ENCODE measurements around the gene APOL5. TPM values are rescaled to one million over a fixed set of nuclear protein-coding genes. Genes with fewer than 3 reads are reported as not detected.
A peak's percentile ranks its signal among the peaks of the same experiment; 100 is the strongest.
"Not testable (repeated sequence)": the region's sequence is repeated elsewhere in the genome, so short reads cannot be mapped to it uniquely, and the experiment has no call there.

The APOL5 gene
- total RNA-seq = not detected
- long read RNA-seq = 0 reads

- no peak for DNase-seq (ENCODE audit: missing footprints)
- intact Hi-C loops (cut with DNase I) = no loop called here
- ATAC-seq = no peak
Measured at GRCh38 chr22:35717572-35717971, at the start of gene APOL5. Gene APOL5, plus strand, starts transcription at chr22:35717872. Its CDS starts 0 bp downstream, at chr22:35717872.

- no peak for ATAC-seq
- DNase-seq (ENCODE audit: missing footprints) = no peak
- intact Hi-C loops (cut with DNase I) = no loop called here
Measured at GRCh38 chr22:35674335-35674734, 43.3 kb upstream of the APOL5 start.

GRCh38 chr22:35676065-35676464 lies 41.6 kb upstream of the APOL5 start:
- ATAC-seq; intact Hi-C loops (cut with DNase I); DNase-seq (ENCODE audit: missing footprints): not testable (repeated sequence)

- DNase-seq (ENCODE audit: missing footprints) = no peak
- ATAC-seq = no peak
- intact Hi-C loops (cut with DNase I) = no loop called here
Measured at GRCh38 chr22:35677460-35678187, 40.0 kb upstream of the APOL5 start.

- no peak for DNase-seq (ENCODE audit: missing footprints)
- ATAC-seq = no peak
- intact Hi-C loops (cut with DNase I) = no loop called here
Measured at GRCh38 chr22:35678836-35679235, 38.8 kb upstream of the APOL5 start.

GRCh38 chr22:35679492-35679891 lies 38.2 kb upstream of the APOL5 start:
- intact Hi-C loops (cut with DNase I); DNase-seq (ENCODE audit: missing footprints); ATAC-seq: not testable (repeated sequence)

- intact Hi-C loops (cut with DNase I) = no loop called here
- ATAC-seq (no peak), DNase-seq (ENCODE audit: missing footprints) (no peak)
Measured at GRCh38 chr22:35681454-35682052, 36.1 kb upstream of the APOL5 start.

- intact Hi-C loops (cut with DNase I) = no loop called here
- DNase-seq (ENCODE audit: missing footprints) = no peak
- ATAC-seq = no peak
Measured at GRCh38 chr22:35683560-35683959, 34.1 kb upstream of the APOL5 start.

- intact Hi-C loops (cut with DNase I) = loop anchor here (2.0 kb wide), 1 partner anchor 237 kb away; no protein-coding TSS in a partner anchor
- DNase-seq (ENCODE audit: missing footprints) = no peak
- ATAC-seq = peak; percentile 93
Measured at GRCh38 chr22:35684270-35684700, 33.4 kb upstream of the APOL5 start.

- ATAC-seq (no peak), DNase-seq (ENCODE audit: missing footprints) (no peak)
- intact Hi-C loops (cut with DNase I) = loop anchor here (2.0 kb wide), 1 partner anchor 236 kb away; no protein-coding TSS in a partner anchor
Measured at GRCh38 chr22:35684732-35685131, 32.9 kb upstream of the APOL5 start.

- DNase-seq (ENCODE audit: missing footprints) = no peak
- no peak for ATAC-seq
- intact Hi-C loops (cut with DNase I) = loop anchor here (2.0 kb wide), 1 partner anchor 235 kb away; no protein-coding TSS in a partner anchor
Measured at GRCh38 chr22:35685731-35686130, 31.9 kb upstream of the APOL5 start.

- no peak for ATAC-seq
- no peak for DNase-seq (ENCODE audit: missing footprints)
- intact Hi-C loops (cut with DNase I) = no loop called here
Measured at GRCh38 chr22:35686298-35686697, 31.4 kb upstream of the APOL5 start.

GRCh38 chr22:35687461-35687860 lies 30.2 kb upstream of the APOL5 start:
- intact Hi-C loops (cut with DNase I) = no loop called here
- ATAC-seq (no peak), DNase-seq (ENCODE audit: missing footprints) (no peak)

GRCh38 chr22:35688913-35689675 lies 28.6 kb upstream of the APOL5 start:
- DNase-seq (ENCODE audit: missing footprints) = no peak
- no peak for ATAC-seq
- intact Hi-C loops (cut with DNase I) = no loop called here

- intact Hi-C loops (cut with DNase I) = no loop called here
- no peak for DNase-seq (ENCODE audit: missing footprints)
- ATAC-seq = no peak
Measured at GRCh38 chr22:35690001-35690400, 27.7 kb upstream of the APOL5 start.

- intact Hi-C loops (cut with DNase I) = no loop called here
- DNase-seq (ENCODE audit: missing footprints) (no peak), ATAC-seq (no peak)
Measured at GRCh38 chr22:35695202-35695601, 22.5 kb upstream of the APOL5 start.

GRCh38 chr22:35697142-35697541 lies 20.5 kb upstream of the APOL5 start:
- intact Hi-C loops (cut with DNase I) = no loop called here
- DNase-seq (ENCODE audit: missing footprints) (no peak), ATAC-seq (no peak)

GRCh38 chr22:35699852-35700251 lies 17.8 kb upstream of the APOL5 start:
- ATAC-seq; DNase-seq (ENCODE audit: missing footprints); intact Hi-C loops (cut with DNase I): not testable (repeated sequence)

- intact Hi-C loops (cut with DNase I) = no loop called here
- DNase-seq (ENCODE audit: missing footprints) (no peak), ATAC-seq (no peak)
Measured at GRCh38 chr22:35703861-35704584, 13.6 kb upstream of the APOL5 start.

All from Right ventricle myocardium inferior (tissue), 1 donor.